ENCODE results near the gene SLC44A2.

DNA sequence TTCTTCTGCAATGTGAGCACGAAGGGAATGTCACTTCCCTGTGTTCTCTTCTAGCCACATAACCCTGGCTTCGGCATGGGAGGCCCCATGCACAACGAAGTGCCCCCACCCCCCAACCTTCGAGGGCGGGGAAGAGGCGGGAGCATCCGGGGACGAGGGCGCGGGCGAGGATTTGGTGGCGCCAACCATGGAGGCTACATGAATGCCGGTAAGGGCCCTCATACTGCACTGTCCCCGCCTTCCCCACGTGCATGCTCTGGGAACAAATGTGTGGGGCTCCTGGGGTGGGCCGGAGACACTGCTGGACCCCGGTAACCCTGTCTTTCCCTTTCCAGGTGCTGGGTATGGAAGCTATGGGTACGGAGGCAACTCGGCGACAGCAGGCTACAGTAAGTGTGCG, 58.2 kb downstream of the SLC44A2 start:
- TF ChIP-seq CTCF (IDR thresholded peaks at IDR 0.05) (no peak), POLR2AphosphoS5 (IDR thresholded peaks at IDR 0.05) (no peak), POLR2A (IDR thresholded peaks at IDR 0.05) (no peak), EP300 (IDR thresholded peaks at IDR 0.05) (no peak)

All from gastroesophageal sphincter (tissue), 3 donors.